GM12878 (cell line): ENCODE measurements around the gene FGF14.

Experiments used
- ATF7 ChIP-seq: fragments of 450-650 bp; IDR thresholded peaks from 2 replicates; pipeline ENCODE4 v1.6.1; 2016; ENCODE audit warnings: low read depth, mild to moderate bottlenecking
- BHLHE40 ChIP-seq, 2 experiments: fragments of 450-650 bp in 1 of 2; IDR thresholded peaks; 2 replicates each; pipeline ENCODE4 v1.6.1; 2011 to 2017; ENCODE audit warnings: low read depth in 2 of 2, borderline replicate concordance in 1 of 2, improper control_type of control experiment in 1 of 2, low read length in 1 of 2, mild to moderate bottlenecking in 1 of 2
- CTCF ChIP-seq, 3 experiments: IDR thresholded peaks in 2 of 3; conservative IDR thresholded peaks in 1 of 3; 2 replicates each; pipeline ENCODE4 v1.5.1; 2011; ENCODE audit warnings: low read depth in 3 of 3, low read length in 3 of 3, mild to moderate bottlenecking in 3 of 3, control low read depth in 2 of 3, moderate library complexity in 2 of 3, inconsistent platforms in 1 of 3, mixed read lengths in 1 of 3; ENCODE audit not compliant: control insufficient read depth in 2 of 3, insufficient read depth in 1 of 3; ENCODE audit errors: extremely low read depth in 1 of 3
- EZH2 ChIP-seq: IDR thresholded peaks from 2 replicates; pipeline ENCODE4 v1.6.1; 2012; ENCODE audit warnings: low read depth, mild to moderate bottlenecking, control low read depth, inconsistent platforms, low read length, borderline replicate concordance; ENCODE audit not compliant: control insufficient read depth
- MYC ChIP-seq: IDR thresholded peaks from 2 replicates; pipeline ENCODE4 v1.6.1; 2011; ENCODE audit warnings: mild to moderate bottlenecking, low read length, moderate library complexity, inconsistent platforms; ENCODE audit not compliant: insufficient read depth, insufficient replicate concordance, insufficient read length, severe bottlenecking
- NR2C2 ChIP-seq: IDR thresholded peaks from 2 replicates; pipeline ENCODE4 v1.6.1; 2011; ENCODE audit warnings: borderline replicate concordance, low read depth; ENCODE audit not compliant: control insufficient read depth, insufficient read length
- SREBF1 ChIP-seq: IDR thresholded peaks from 2 replicates; pipeline ENCODE4 v1.6.1; 2012; ENCODE audit warnings: mild to moderate bottlenecking, low read length
- TCF7 ChIP-seq: IDR thresholded peaks from 2 replicates; pipeline ENCODE4 v1.6.1; 2014; ENCODE audit warnings: antibody characterized with exemption, borderline replicate concordance
- ZNF24 ChIP-seq: fragments of 450-650 bp; IDR thresholded peaks from 2 replicates; pipeline ENCODE4 v1.6.1; 2017; ENCODE audit warnings: antibody characterized with exemption, mild to moderate bottlenecking

DNA sequence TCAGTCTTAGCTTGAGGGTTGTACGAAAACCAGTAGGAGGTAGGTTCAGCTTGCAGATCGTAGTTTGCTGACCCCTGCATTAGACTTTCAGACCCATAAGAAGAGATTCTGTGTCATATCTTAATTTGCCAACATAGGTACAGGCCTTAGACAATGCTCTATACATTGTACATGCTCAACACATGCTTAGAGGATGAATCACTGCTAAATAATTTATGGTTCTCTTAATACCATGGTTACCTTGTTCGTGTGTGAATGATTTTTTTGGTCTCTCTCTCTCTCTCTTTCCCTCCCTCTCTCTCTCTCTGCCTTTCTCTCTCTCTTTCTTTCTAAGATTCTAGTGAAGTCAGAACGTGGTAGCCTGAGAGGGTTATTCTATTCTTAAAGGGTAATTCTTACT lies 112.2 kb downstream of the FGF14 start:
- no peak for TF ChIP-seq CTCF (IDR thresholded peaks at IDR 0.05 in 2 of 3, conservative IDR thresholded peaks at IDR 0.05 in 1 of 3; ENCODE audit: control insufficient read depth in 2 of 3, extremely low read depth in 1 of 3, insufficient read depth in 1 of 3, low read depth in 3 of 3, low read length in 3 of 3)
- no peak for TF ChIP-seq EZH2
- no peak for TF ChIP-seq TCF7
- TF ChIP-seq MYC, result no peak
- TF ChIP-seq ZNF24, result no peak
- TF ChIP-seq NR2C2, result no peak
- no peak for TF ChIP-seq SREBF1
- no peak for TF ChIP-seq ATF7
- TF ChIP-seq BHLHE40 (IDR thresholded peaks at IDR 0.05; ENCODE audit: borderline replicate concordance in 1 of 2, low read depth in 2 of 2, low read length in 1 of 2), result no peak
